Stimulated activated memory B cell treated with anti-CD40 and anti-IgM and Interleukin-4, amounts not matched to agents 10 μg/mL and 1 μg/mL and 100 μg/mL, for 72 hours (primary cell): Measurements from ENCODE around the gene COPA.

Source experiments
- ATAC-seq: fragments of 150-1000 bp; cut with Tn5 transposase; 2 replicates; pipeline ENCODE4 v1.10.0; 2021
- H3K27ac Mint-ChIP-seq: one replicate; pipeline ENCODE4 v1.8.0; 2022; ENCODE audit warnings: mild to moderate bottlenecking, mixed read lengths
- H3K27me3 Mint-ChIP-seq: one replicate; pipeline ENCODE4 v1.8.0; 2022; ENCODE audit warnings: mixed read lengths
- H3K36me3 Mint-ChIP-seq: one replicate; pipeline ENCODE4 v1.8.0; 2022; ENCODE audit warnings: mixed read lengths
- H3K4me1 Mint-ChIP-seq: one replicate; pipeline ENCODE4 v1.8.0; 2022; ENCODE audit warnings: mixed read lengths
- H3K4me3 Mint-ChIP-seq: one replicate; pipeline ENCODE4 v1.8.0; 2022; ENCODE audit warnings: mild to moderate bottlenecking, moderate library complexity, mixed read lengths
- H3K9me3 Mint-ChIP-seq: one replicate; pipeline ENCODE4 v1.8.0; 2022; ENCODE audit warnings: mixed read lengths

Gene COPA

GRCh38 chr1:160367516-160367900 lies 24.5 kb upstream of the COPA start:
- Mint-ChIP-seq H3K27me3 (no peaks in the 10 kb centered on the region), H3K9me3 (no peaks in the 10 kb centered on the region), H3K4me3 (no peak overlapping the region), H3K4me1 (peaks cover 3% of the 10 kb centered on the region), H3K27ac (no peak overlapping the region), H3K36me3 (peaks cover 9% of the 10 kb centered on the region)
- ATAC-seq = no peak

GRCh38 chr1:160366731-160367515 lies 23.9 kb upstream of the COPA start, which contains the start of gene NHLH1:
TSS of gene NHLH1 (plus strand) at chr1:160367071. CDS start at chr1:160370732, 3,661 bp downstream.
- Mint-ChIP-seq H3K36me3 (peaks cover 9% of the 10 kb centered on the region), H3K4me1 (peaks cover 8% of the 10 kb centered on the region), H3K27me3 (no peaks in the 10 kb centered on the region), H3K9me3 (no peaks in the 10 kb centered on the region), H3K27ac (no peak within 1 kb of the TSS), H3K4me3 (no peak within 1 kb of the TSS)
- ATAC-seq = no peak

- peaks cover 8% of the 10 kb centered on the region for H3K4me1 Mint-ChIP-seq
- no peaks in the 10 kb centered on the region for H3K27me3 Mint-ChIP-seq
- no peaks in the 10 kb centered on the region for H3K9me3 Mint-ChIP-seq
- no peak overlapping the region for H3K27ac Mint-ChIP-seq
- no peak for ATAC-seq
- no peak overlapping the region for H3K4me3 Mint-ChIP-seq
- peaks cover 11% of the 10 kb centered on the region for H3K36me3 Mint-ChIP-seq
Observed at GRCh38 chr1:160365325-160365724, 22.3 kb upstream of the COPA start.

- Mint-ChIP-seq H3K27ac (peak overlapping the region; percentile 41), H3K4me3 (no peak overlapping the region), H3K9me3 (no peaks in the 10 kb centered on the region), H3K4me1 (peaks cover 8% of the 10 kb centered on the region), H3K36me3 (peaks cover 12% of the 10 kb centered on the region), H3K27me3 (no peaks in the 10 kb centered on the region)
- no peak for ATAC-seq
Observed at GRCh38 chr1:160363951-160364735, 21.1 kb upstream of the COPA start.

- ATAC-seq = no peak
- Mint-ChIP-seq H3K4me1 (peaks cover 8% of the 10 kb centered on the region), H3K27me3 (no peaks in the 10 kb centered on the region), H3K9me3 (no peaks in the 10 kb centered on the region), H3K27ac (peak overlapping the region; percentile 41), H3K36me3 (peaks cover 21% of the 10 kb centered on the region), H3K4me3 (no peak overlapping the region)
Observed at GRCh38 chr1:160363010-160363409, 20.0 kb upstream of the COPA start.

- no peak for ATAC-seq
- Mint-ChIP-seq H3K9me3 (no peaks in the 10 kb centered on the region), H3K4me3 (no peak overlapping the region), H3K27ac (peak overlapping the region; percentile 41), H3K36me3 (peaks cover 27% of the 10 kb centered on the region), H3K4me1 (peaks cover 8% of the 10 kb centered on the region), H3K27me3 (no peaks in the 10 kb centered on the region)
Observed at GRCh38 chr1:160362168-160362957, 19.3 kb upstream of the COPA start.

- Mint-ChIP-seq H3K27me3 (no peaks in the 10 kb centered on the region), H3K36me3 (peaks cover 33% of the 10 kb centered on the region), H3K27ac (peak overlapping the region; percentile 41), H3K4me3 (no peak overlapping the region), H3K9me3 (no peaks in the 10 kb centered on the region), H3K4me1 (peaks cover 8% of the 10 kb centered on the region)
- no peak for ATAC-seq
Observed at GRCh38 chr1:160361814-160362167, 18.7 kb upstream of the COPA start.

GRCh38 chr1:160361199-160361598 lies 18.1 kb upstream of the COPA start:
- H3K4me3 Mint-ChIP-seq = no peak overlapping the region
- H3K9me3 Mint-ChIP-seq = no peaks in the 10 kb centered on the region
- no peaks in the 10 kb centered on the region for H3K27me3 Mint-ChIP-seq
- peaks cover 8% of the 10 kb centered on the region for H3K4me1 Mint-ChIP-seq
- H3K36me3 Mint-ChIP-seq = peaks cover 39% of the 10 kb centered on the region
- H3K27ac Mint-ChIP-seq = no peak overlapping the region
- ATAC-seq = no peak

GRCh38 chr1:160360227-160360695 lies 17.2 kb upstream of the COPA start:
- ATAC-seq = no peak
- Mint-ChIP-seq H3K4me1 (peaks cover 8% of the 10 kb centered on the region), H3K36me3 (peaks cover 48% of the 10 kb centered on the region), H3K4me3 (no peak overlapping the region), H3K27ac (no peak overlapping the region), H3K9me3 (no peaks in the 10 kb centered on the region), H3K27me3 (no peaks in the 10 kb centered on the region)

GRCh38 chr1:160359559-160360226 lies 16.6 kb upstream of the COPA start:
- H3K4me3 Mint-ChIP-seq = no peak overlapping the region
- H3K9me3 Mint-ChIP-seq = no peaks in the 10 kb centered on the region
- no peak overlapping the region for H3K27ac Mint-ChIP-seq
- H3K27me3 Mint-ChIP-seq = no peaks in the 10 kb centered on the region
- H3K36me3 Mint-ChIP-seq = peaks cover 52% of the 10 kb centered on the region
- peaks cover 8% of the 10 kb centered on the region for H3K4me1 Mint-ChIP-seq
- no peak for ATAC-seq

- Mint-ChIP-seq H3K4me1 (peaks cover 8% of the 10 kb centered on the region), H3K9me3 (no peaks in the 10 kb centered on the region), H3K4me3 (no peak overlapping the region), H3K27me3 (no peaks in the 10 kb centered on the region), H3K36me3 (peaks cover 67% of the 10 kb centered on the region), H3K27ac (no peak overlapping the region)
- no peak for ATAC-seq
Observed at GRCh38 chr1:160358073-160358472, 15.0 kb upstream of the COPA start.

- Mint-ChIP-seq H3K9me3 (no peaks in the 10 kb centered on the region), H3K4me1 (peaks cover 4% of the 10 kb centered on the region), H3K4me3 (no peak overlapping the region), H3K27me3 (no peaks in the 10 kb centered on the region), H3K36me3 (peaks cover 72% of the 10 kb centered on the region), H3K27ac (no peak overlapping the region)
- ATAC-seq = no peak
Observed at GRCh38 chr1:160357286-160358002, 14.4 kb upstream of the COPA start.

- no peak for ATAC-seq
- H3K27me3 Mint-ChIP-seq = no peaks in the 10 kb centered on the region
- no peak overlapping the region for H3K27ac Mint-ChIP-seq
- H3K4me1 Mint-ChIP-seq = no peaks in the 10 kb centered on the region
- H3K9me3 Mint-ChIP-seq = no peaks in the 10 kb centered on the region
- peaks cover 82% of the 10 kb centered on the region for H3K36me3 Mint-ChIP-seq
- H3K4me3 Mint-ChIP-seq = no peak overlapping the region
Observed at GRCh38 chr1:160354388-160354985, 11.4 kb upstream of the COPA start.

- H3K9me3 Mint-ChIP-seq = no peaks in the 10 kb centered on the region
- no peak overlapping the region for H3K4me3 Mint-ChIP-seq
- no peaks in the 10 kb centered on the region for H3K27me3 Mint-ChIP-seq
- ATAC-seq = no peak
- H3K4me1 Mint-ChIP-seq = no peaks in the 10 kb centered on the region
- H3K27ac Mint-ChIP-seq = peak overlapping the region; percentile 52
- peaks cover 79% of the 10 kb centered on the region for H3K36me3 Mint-ChIP-seq
Observed at GRCh38 chr1:160353223-160353622, 10.2 kb upstream of the COPA start.
